ENCODE data around the gene SLIT3.
A peak's percentile ranks its signal among the peaks of the same experiment; 100 is the strongest.

SLIT3 gene

GRCh38 chr5:168683247-168683926, 617.6 kb downstream of the SLIT3 start:
- no peak for DNase-seq

DNA sequence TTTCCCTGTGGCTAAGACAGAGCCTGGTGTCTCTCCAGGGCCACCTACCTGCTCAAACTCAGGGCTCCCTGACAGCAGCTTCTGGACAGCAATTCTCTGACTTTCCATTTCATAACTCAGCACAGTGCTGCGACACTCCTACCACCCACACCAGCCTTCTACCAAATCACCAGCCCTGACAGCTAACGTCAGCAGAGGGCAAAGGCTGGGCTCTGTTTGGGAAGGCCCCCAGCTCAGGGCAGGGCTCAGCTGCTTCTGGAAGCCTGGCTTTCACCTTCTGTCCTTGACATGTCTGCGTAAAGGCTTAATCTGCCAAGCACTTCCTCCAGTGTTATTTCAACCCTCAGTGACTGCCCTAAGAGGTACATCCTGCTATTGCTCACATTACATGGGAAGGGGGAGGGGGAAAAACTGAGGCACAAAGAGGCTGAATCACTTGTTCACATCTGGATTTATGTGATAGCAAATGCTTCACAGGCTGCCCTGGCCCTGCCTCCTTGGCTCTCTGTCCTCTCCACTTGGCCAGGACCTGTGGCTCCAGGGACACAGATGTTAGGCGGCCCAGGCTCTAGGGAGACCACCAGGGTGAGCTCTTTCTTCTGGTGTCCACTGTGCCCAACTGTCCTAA, 619.3 kb downstream of the SLIT3 start:
- no peak for DNase-seq

DNA sequence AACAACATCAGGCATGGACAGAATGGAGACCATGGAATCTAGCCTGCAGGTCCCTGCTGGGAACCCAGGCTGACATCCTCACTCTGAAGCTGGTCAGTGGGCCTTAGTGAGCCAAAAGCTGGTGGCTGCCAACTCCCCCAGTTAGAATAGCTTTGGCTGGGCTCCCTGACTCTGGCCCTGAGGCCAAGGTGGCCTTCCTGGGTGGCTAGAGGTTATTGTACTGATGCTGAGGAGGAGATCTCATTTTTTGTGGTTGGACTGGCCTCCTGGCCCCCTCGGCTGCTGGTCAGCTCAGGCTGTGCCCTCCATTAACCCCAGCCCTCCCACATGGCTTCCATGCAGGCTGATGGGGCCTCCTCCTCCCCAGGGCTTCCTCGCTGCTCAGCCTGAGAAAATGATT, 620.5 kb downstream of the SLIT3 start:
- no peak for DNase-seq

DNA sequence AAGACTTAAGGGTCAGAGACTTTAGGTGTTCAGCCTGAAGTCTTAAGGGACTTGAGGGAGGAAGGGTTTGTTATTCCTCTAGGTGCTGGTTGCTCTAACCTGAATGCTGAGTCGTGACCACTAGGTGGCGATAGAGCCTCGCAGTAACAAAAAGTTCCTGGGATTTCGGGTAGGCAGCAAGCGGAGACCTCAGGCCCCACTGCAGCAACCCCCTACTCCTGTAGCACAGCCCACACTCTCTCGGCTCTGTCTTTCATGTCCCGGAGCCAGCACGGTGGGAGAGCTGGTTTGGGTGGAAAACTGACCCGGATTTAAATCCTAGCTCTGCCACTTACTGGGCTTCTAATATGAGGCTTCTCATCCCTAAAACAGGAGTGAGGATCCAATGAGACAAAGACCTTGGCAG, 621.4 kb downstream of the SLIT3 start:
- DNase-seq = peak; percentile 75 to 79

DNA sequence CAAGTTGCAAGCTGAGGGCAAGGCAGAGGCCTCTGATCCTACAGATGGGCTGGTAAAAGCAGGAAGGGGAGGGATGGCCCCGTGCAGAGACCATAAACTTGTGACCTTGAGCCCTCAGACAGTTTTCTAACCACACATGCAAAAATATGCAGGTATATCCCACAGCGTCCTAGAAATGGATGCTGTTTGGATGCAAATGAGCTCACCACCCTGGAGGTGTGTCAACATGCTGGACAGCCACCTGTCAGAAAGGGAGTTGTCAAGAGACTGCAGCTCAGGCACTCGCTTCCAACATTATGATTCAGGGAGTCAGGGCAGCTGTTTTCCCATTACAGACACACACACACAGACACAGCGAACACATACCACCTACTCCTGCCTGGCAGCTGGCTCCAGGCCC, 624.4 kb downstream of the SLIT3 start:
- DNase-seq = no peak

GRCh38 chr5:168675883-168676408, 625.0 kb downstream of the SLIT3 start:
- no peak for DNase-seq

- no peak for DNase-seq
Observed at GRCh38 chr5:168674893-168675482, 626.0 kb downstream of the SLIT3 start.

DNA sequence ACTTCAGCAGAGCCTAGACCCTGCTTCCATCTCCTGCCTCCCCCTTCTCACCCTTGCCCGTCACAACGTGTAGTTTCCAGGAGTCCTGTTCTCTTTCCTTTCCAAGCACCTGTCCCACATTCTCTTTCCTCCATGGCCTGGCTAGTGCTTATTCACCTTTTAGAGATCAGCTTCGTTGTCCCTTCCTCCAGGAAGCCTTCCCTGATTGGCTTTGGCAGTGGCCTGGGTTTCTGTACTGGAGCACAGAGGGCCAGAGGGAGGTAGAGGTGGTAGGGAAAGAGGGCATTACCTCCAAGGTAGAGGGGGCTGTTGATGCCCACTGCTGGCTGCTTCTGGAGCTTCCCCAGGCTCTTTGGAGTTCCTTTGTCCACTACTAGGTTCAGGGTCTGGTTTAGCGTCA, 628.1 kb downstream of the SLIT3 start:
- DNase-seq = no peak

DNA sequence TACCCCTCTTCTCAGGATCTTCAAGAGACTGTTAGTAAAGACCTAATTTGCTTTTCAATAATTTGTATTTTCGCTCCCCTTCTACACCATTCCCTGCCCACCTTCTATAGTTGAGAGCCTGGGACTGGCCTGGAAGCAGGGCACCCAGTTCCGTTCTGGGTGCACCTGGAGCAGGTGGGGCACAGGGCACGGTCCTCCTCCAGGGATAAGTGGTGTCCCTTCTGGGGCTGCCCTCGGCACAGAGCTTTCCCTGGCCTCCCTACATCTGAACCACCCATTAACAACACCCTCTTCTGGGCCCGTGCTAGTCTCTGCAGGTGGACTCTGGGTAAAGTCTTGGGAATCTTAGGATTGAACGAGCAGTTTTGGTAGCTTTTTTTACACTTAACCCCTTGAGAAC, 628.9 kb downstream of the SLIT3 start:
- no peak for DNase-seq

DNA sequence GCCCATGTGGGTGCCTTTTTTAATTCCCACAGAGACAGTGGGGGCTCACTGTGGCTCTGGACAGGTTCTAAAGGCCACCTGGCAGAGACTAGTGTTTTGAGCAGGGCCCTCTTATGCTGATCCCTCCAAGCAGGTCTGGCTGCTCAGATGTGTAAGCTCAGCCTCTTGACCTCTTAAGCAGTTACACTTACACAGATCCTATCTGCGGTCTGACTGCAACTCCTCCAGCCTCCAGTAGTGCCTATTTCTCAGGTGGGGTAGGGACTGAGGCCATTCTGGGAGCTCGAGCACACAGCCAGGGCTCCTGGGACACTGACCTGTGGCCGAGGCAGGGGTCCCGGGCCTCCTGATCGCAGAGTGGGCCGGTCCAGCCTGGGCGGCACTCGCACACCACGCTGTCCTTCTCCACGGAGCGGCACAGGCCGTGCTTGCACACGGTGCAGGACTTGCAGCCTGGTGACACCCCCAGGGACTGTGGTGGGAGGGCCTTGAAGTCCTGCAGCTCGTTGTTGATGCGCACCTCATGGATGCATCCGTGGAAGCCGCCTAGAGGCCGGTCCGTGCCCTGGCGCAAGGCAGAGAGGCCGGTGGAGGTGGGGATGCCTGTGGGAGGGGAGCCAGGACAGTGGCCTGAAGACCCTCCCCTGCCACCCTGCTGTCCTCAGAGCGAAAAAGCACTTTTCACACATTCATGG, 629.9 kb downstream of the SLIT3 start:
- DNase-seq = no peak

DNA sequence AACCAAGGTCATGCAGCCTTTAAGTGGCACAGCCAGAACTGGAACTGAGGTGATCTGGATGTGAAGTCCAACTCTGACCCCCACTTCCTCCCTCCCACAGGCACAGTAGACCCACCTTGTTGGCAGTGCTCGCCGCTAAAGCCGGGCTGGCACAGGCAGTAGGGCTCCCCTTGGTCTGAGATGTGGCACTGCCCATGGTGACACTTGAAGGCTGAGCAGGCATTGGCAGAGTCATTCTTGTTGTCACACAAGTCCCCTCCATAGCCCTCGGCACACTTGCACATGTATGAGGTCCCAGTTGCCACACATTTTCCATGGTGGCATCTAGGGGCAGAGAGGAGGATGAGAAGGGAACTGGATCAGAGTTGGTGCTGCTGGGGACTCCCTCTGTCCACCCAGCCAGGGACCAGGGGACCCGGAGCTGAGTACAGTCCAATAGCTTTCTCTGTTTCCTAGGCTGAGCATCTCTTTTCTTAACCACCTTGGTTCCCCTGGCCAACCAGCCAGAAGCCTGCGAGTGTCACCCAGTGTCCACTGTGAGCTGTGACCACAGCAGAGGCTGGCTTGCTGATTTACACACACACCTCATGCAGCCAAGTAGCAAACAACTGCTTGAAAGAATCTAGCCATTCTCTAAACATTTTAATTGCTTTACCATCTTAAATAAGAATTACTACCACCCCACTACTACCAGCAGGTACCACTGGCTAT, 631.1 kb downstream of the SLIT3 start:
- no peak for DNase-seq

GRCh38 chr5:168669156-168669555, 631.8 kb downstream of the SLIT3 start:
- no peak for DNase-seq

- DNase-seq = no peak
Observed at GRCh38 chr5:168668078-168668477, 632.9 kb downstream of the SLIT3 start.

DNA sequence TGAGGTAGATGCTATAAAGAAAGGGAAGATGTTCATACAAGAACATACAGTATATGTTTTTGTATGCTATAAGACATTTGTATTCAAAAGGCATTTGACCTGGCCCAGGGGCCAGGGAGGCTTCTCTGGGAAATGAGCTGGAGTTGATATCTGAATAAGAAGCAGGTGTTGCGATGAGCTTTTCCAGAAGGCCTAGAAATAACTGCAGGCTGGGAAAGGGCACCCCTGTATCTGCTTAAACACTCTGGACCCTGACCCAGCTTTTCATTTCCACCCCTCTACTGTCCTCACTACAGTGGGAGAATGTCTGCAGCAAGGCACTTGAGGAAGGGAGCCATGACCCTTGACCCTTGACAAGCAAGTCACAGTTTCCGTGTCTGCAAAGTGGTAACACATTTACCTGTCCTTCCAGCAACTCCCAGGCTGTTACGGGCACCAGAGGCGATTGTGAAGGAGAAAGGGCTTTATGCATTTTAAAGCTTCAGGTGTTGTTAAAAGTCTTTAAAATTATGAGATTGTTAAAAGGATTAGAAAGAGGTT, 633.6 kb downstream of the SLIT3 start:
- DNase-seq = no peak

DNA sequence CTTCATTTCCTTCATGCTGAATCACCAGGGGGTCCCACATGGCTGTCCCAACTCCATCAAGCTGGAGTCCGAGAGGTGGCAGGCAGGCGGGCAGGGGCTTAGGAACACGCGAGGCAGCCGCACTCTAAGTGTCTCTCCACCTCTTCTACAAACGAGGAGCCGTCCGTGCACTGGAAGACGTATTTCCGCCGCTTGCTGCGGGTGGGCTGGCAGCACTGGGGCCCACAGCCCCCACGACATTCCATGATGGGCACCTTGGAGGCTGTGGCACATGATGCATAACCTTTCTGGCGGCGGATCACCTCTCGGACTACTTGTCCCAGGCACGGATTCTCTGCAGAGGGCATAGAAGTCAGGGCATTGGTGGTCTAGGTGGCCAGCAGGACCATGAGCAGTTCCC, 634.6 kb downstream of the SLIT3 start:
- DNase-seq = no peak

- no peak for DNase-seq
Observed at GRCh38 chr5:168663276-168664004, 637.5 kb downstream of the SLIT3 start.

GRCh38 chr5:168661593-168662485, 639.1 kb downstream of the SLIT3 start:
- DNase-seq = no peak

DNA sequence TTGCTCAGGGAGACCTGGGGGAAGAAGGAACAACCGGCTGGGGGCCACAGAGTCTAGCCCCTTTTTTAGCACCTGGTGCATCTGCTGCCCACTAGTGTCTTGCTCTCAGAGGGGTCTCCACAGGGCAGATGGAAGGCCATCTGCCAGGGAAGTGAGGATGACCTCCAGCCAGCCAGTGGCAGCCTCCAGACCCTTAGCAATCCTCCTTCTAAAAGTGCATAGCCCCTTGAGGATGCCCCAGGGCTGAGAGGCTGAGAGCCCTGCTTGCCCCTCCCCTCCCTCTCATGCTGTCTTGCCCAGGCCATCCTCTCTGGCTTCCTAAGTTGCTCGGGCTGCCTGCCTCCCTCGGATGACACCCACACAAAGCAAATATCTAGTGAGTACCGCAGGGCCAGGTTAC, 640.2 kb downstream of the SLIT3 start:
- no peak for DNase-seq

DNA sequence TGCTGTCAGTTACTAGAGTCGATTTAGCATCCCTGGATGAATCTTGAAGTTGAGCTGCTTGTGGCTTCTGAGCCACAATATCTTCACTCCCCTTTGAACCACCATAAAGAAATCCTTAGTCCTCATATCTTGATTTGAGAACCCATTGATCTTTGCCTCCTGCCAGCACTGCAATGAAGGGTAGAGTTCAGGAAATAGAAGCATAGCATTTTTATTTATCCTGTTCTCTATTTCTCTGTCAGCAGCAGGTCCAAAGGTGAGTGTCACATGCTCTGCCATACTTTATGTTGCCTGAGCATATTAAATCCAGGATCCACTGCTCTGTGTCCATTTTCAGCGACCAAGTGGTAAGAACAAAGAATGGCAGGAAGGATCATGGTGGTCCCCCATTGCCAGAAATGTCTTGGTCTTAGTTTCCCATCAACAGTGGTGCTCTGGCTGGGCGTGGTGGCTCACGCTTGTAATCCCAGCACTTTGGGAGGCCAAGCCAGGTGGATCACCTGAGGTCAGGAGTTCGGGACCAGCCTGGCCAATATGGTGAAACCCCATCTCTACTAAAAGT, 641.6 kb downstream of the SLIT3 start:
- DNase-seq = no peak

DNA sequence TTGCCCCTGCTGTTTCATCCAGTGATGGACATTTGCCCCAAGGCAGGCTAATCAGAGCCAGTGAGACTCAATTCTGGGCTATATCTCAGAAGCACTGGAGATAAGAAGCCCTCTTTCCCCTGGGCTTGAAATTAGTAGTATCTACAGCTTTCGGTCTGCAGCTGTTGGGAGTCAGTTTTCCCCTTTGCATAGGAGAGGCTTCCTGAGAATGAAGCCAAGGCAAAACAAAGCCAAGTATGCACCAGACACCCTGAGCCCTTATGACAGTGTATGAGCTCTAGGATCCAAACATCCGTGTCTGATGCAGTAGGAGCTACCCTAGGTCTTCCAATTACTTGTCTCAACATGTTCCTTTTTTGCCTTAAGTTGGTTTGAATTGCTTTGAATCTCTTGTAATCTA, 642.5 kb downstream of the SLIT3 start:
- no peak for DNase-seq

GRCh38 chr5:168656633-168657032, 644.3 kb downstream of the SLIT3 start:
- no peak for DNase-seq

All from Kasumi-1 (cell line).